SK-N-SH treated with all-trans-retinoic acid at 6 μM for 48 hours (cell line): Measurements from ENCODE around the gene ORC1.

Source experiments
- ARNTL ChIP-seq: fragments of 450-650 bp; formaldehyde crosslinking; IDR thresholded peaks from 2 replicates; pipeline ENCODE4 v1.5.0; 2020; ENCODE audit warnings: low read depth, mild to moderate bottlenecking, moderate library complexity, borderline replicate concordance
- BACH2 ChIP-seq: fragments of 250-450 bp; sonication (Bioruptor Pico); IDR thresholded peaks from 2 replicates; pipeline ENCODE4 v1.9.0; 2021; ENCODE audit warnings: mild to moderate bottlenecking, borderline replicate concordance
- RARB ChIP-seq: fragments of 250-450 bp; sonication (Bioruptor Pico); IDR thresholded peaks from 2 replicates; pipeline ENCODE4 v1.8.0; 2021; ENCODE audit warnings: mild to moderate bottlenecking, moderate library complexity
- TCF4 ChIP-seq: fragments of 250-450 bp; sonication (Bioruptor Pico); IDR thresholded peaks from 2 replicates; pipeline ENCODE4 v1.8.0; 2021; ENCODE audit warnings: mild to moderate bottlenecking, moderate library complexity, borderline replicate concordance
- ZFP30 ChIP-seq: fragments of 450-650 bp; formaldehyde crosslinking; IDR thresholded peaks from 2 replicates; pipeline ENCODE4 v1.5.0; 2022; ENCODE audit warnings: mild to moderate bottlenecking, moderate library complexity
- ZNF70 ChIP-seq: fragments of 450-650 bp; formaldehyde crosslinking; IDR thresholded peaks from 2 replicates; pipeline ENCODE4 v1.5.0; 2020; ENCODE audit warnings: mild to moderate bottlenecking, moderate library complexity

DNA sequence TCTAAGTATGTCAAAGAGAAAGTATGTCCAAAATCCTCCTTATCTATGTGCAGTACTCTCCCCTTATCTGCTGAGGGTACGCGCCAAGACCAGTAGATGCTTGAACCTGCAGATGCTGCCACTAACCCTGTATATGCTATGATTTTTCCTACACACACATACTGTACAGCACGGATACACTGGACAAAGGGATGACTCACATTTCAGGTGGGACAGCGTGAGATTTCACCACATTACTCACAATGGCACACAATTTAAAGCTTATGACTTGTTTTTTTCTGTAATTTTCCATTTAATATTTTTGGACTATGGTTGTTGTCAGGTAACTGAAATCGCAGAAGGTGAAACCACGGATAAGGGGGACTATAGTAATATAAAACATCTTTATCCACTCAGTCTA, 4.1 kb downstream of the ORC1 start:
- TF ChIP-seq ZFP30, result no peak
- TF ChIP-seq BACH2 (CRISPR knock-in tag), result no peak
- TF ChIP-seq TCF4 (CRISPR knock-in tag), result no peak
- TF ChIP-seq ZNF70 (CRISPR knock-in tag), result no peak
- no peak for TF ChIP-seq ARNTL (CRISPR knock-in tag)
- TF ChIP-seq RARB (CRISPR knock-in tag), result no peak
